ENCODE results near the gene CISH. TPM values are rescaled to one million over a fixed set of nuclear protein-coding genes. Genes with fewer than 3 reads are reported as not detected.
A peak's percentile ranks its signal among the peaks of the same experiment; 100 is the strongest.

Gene CISH
- polyA plus RNA-seq, 4 donors, result 31.3 to 40.6 (median 36.0) TPM

- DNase-seq (ENCODE audit: low read depth in 4 of 4, low spot score in 3 of 4), result peak; percentile 76 to 91 (median 86)
These were observed 10.6 kb downstream of the CISH start for GRCh38 chr3:50600841-50601591.

GRCh38 chr3:50600141-50600753 is 11.3 kb downstream of the CISH start:
- DNase-seq (ENCODE audit: low read depth in 4 of 4, low spot score in 3 of 4), result no peak

- DNase-seq (ENCODE audit: low read depth in 4 of 4, low spot score in 3 of 4), result no peak
These were observed 11.9 kb downstream of the CISH start for GRCh38 chr3:50599716-50600118.

GRCh38 chr3:50599115-50599715 is 12.4 kb downstream of the CISH start:
- no peak for DNase-seq (ENCODE audit: low read depth in 4 of 4, low spot score in 3 of 4)

- no peak for DNase-seq (ENCODE audit: low read depth in 4 of 4, low spot score in 3 of 4)
These were observed 17.3 kb downstream of the CISH start for GRCh38 chr3:50594253-50594785.

GRCh38 chr3:50592568-50592967 is 19.0 kb downstream of the CISH start:
- DNase-seq (ENCODE audit: low read depth in 4 of 4, low spot score in 3 of 4), result no peak

- no peak for DNase-seq (ENCODE audit: low read depth in 4 of 4, low spot score in 3 of 4)
These were observed 20.3 kb downstream of the CISH start for GRCh38 chr3:50591196-50591741.

- DNase-seq (ENCODE audit: low read depth in 4 of 4, low spot score in 3 of 4), result no peak
These were observed 22.7 kb downstream of the CISH start for GRCh38 chr3:50588759-50589433.

GRCh38 chr3:50587806-50588758 is 23.5 kb downstream of the CISH start:
- DNase-seq (ENCODE audit: low read depth in 4 of 4, low spot score in 3 of 4), result no peak

GRCh38 chr3:50587373-50587772 is 24.2 kb downstream of the CISH start:
- no peak for DNase-seq (ENCODE audit: low read depth in 4 of 4, low spot score in 3 of 4)

GRCh38 chr3:50586763-50587070 is 24.9 kb downstream of the CISH start:
- DNase-seq (ENCODE audit: low read depth in 4 of 4, low spot score in 3 of 4), result no peak

- DNase-seq (ENCODE audit: low read depth in 4 of 4, low spot score in 3 of 4), result no peak
These were observed 25.4 kb downstream of the CISH start for GRCh38 chr3:50585919-50586762.

- DNase-seq (ENCODE audit: low read depth in 4 of 4, low spot score in 3 of 4), result no peak
These were observed 27.2 kb downstream of the CISH start for GRCh38 chr3:50584391-50584790.

GRCh38 chr3:50583897-50584296 is 27.7 kb downstream of the CISH start:
- no peak for DNase-seq (ENCODE audit: low read depth in 4 of 4, low spot score in 3 of 4)

- DNase-seq (ENCODE audit: low read depth in 4 of 4, low spot score in 3 of 4), result no peak
These were observed 29.5 kb downstream of the CISH start for GRCh38 chr3:50582083-50582482.

- no peak for DNase-seq (ENCODE audit: low read depth in 4 of 4, low spot score in 3 of 4)
These were observed 30.1 kb downstream of the CISH start for GRCh38 chr3:50581459-50581842.

GRCh38 chr3:50580683-50581458 is 30.7 kb downstream of the CISH start:
- no peak for DNase-seq (ENCODE audit: low read depth in 4 of 4, low spot score in 3 of 4)

- no peak for DNase-seq (ENCODE audit: low read depth in 4 of 4, low spot score in 3 of 4)
These were observed 34.2 kb downstream of the CISH start for GRCh38 chr3:50577348-50577747.
